Progenitor cell of endocrine pancreas (in vitro differentiated cells): ENCODE results near the gene NELL1. TPM values are rescaled to one million over a fixed set of nuclear protein-coding genes. Genes with fewer than 3 reads are reported as not detected.

Experiments
- DNase-seq: peaks from one replicate; pipeline ENCODE4 v3.0.0; 2021; ENCODE audit warnings: low spot score; ENCODE audit not compliant: unreplicated experiment
- H3K27ac Mint-ChIP-seq: 2 replicates; pipeline ENCODE4 v1.8.0; 2021; ENCODE audit warnings: mild to moderate bottlenecking, moderate library complexity, mixed read lengths
- H3K27me3 Mint-ChIP-seq: 2 replicates; pipeline ENCODE4 v1.8.0; 2021; ENCODE audit warnings: mixed read lengths
- H3K36me3 Mint-ChIP-seq: 2 replicates; pipeline ENCODE4 v1.8.0; 2022; ENCODE audit warnings: mixed read lengths; ENCODE audit not compliant: insufficient read depth
- H3K4me1 Mint-ChIP-seq: 2 replicates; pipeline ENCODE4 v1.8.0; 2021; ENCODE audit warnings: low read depth, mixed read lengths
- H3K4me3 Mint-ChIP-seq: 2 replicates; pipeline ENCODE4 v1.8.0; 2021; ENCODE audit warnings: low read depth, mild to moderate bottlenecking, moderate library complexity, mixed read lengths
- H3K9me3 Mint-ChIP-seq: 2 replicates; pipeline ENCODE4 v1.8.0; 2021; ENCODE audit warnings: low read depth, mixed read lengths
- total RNA-seq: library from RNA; stranded (reverse); gene quantifications from 2 replicates; pipeline ENCODE4 v1.2.1, GENCODE V29; 2021
- TF ChIP-seq, protein P1 (sequence below): fragments of 200-600 bp; sonication (generic); IDR thresholded peaks from one replicate; pipeline ENCODE4 v1.5.0; 2021; ENCODE audit warnings: antibody characterized with exemption, mild to moderate bottlenecking; ENCODE audit not compliant: unreplicated experiment

The NELL1 gene
- total RNA-seq, 1 donor from 2014 or later = 2.2 TPM

DNA sequence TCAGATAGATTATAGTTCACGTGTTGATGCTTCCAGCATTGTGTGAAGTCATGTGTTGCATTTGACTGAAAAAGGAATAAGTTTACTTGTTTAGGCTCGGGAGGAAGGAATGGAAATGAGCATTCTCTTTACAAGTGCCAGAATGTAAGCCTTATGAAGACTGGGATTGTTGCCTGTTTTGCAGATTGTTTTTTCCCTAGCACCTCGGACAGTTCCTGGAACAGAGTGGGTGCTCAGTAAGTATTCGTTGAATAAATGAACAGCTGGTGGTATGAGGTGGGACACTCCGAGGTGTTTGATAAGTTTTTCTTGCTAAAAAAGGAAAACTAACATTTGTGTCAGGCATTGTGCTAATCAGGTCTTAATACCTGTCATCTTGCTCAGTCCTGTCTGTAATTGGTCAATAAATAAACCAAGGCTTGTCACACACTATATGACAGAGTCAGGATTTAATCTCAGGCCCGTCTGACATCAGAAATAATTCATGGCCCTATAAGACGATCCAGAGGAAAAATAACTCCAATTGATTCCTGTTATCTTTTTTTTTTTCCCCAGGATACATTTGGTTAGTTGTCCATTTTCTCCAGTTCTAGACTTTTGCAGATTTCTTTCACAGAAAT, 304.7 kb downstream of the NELL1 start:
- H3K4me3 Mint-ChIP-seq = no peak overlapping the region
- DNase-seq = no peak
- H3K27ac Mint-ChIP-seq = no peak overlapping the region
- TF ChIP-seq, protein P1, sequence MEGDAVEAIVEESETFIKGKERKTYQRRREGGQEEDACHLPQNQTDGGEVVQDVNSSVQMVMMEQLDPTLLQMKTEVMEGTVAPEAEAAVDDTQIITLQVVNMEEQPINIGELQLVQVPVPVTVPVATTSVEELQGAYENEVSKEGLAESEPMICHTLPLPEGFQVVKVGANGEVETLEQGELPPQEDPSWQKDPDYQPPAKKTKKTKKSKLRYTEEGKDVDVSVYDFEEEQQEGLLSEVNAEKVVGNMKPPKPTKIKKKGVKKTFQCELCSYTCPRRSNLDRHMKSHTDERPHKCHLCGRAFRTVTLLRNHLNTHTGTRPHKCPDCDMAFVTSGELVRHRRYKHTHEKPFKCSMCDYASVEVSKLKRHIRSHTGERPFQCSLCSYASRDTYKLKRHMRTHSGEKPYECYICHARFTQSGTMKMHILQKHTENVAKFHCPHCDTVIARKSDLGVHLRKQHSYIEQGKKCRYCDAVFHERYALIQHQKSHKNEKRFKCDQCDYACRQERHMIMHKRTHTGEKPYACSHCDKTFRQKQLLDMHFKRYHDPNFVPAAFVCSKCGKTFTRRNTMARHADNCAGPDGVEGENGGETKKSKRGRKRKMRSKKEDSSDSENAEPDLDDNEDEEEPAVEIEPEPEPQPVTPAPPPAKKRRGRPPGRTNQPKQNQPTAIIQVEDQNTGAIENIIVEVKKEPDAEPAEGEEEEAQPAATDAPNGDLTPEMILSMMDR = no peak
- peaks cover 4% of the 10 kb centered on the region for H3K27me3 Mint-ChIP-seq
- H3K9me3 Mint-ChIP-seq = no peaks in the 10 kb centered on the region
- H3K4me1 Mint-ChIP-seq = no peaks in the 10 kb centered on the region
- H3K36me3 Mint-ChIP-seq = no peaks in the 10 kb centered on the region

DNA sequence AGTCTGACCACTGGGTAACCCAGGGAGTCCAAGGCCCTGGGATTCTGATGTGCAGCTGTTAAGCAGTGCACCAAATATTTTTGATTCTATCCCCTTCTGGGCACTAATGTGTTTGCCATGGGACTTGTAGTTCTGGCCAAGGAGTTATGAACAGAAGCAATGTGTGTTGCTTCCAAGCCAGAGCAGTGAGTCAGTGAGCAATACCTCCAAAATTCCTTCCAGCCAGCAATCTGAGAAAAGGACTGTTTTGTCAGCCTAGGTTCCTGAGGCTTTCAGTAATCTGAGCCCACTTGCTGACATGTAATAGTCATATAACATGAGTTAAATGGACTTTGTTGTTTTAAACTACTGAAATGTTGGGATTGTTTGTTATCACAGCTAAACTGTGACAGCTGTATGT, 311.4 kb downstream of the NELL1 start:
- Mint-ChIP-seq H3K9me3 (no peaks in the 10 kb centered on the region), H3K4me3 (no peak overlapping the region), H3K36me3 (no peaks in the 10 kb centered on the region), H3K4me1 (no peaks in the 10 kb centered on the region), H3K27ac (no peak overlapping the region), H3K27me3 (no peaks in the 10 kb centered on the region)
- no peak for DNase-seq
- TF ChIP-seq, protein P1 = no peak

DNA sequence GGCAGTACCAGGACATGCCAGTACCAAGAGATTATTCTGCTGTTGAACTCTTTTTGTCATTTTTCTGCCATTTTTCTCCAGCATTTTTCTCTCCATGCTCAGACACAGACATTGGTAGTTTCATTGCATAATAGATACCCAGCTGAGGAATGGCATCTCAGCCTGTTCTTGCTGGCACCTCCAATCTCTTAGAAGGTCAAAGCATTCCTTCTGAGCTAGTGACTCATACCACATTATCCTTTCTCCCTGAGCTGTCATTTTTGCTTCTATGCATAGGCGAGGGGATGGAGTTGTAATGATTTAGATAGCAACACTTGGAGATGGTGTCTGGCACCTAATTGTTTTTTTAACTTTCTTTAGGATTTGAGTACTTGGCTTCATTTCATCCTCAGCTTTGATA, 321.1 kb downstream of the NELL1 start:
- Mint-ChIP-seq H3K36me3 (no peaks in the 10 kb centered on the region), H3K4me1 (no peaks in the 10 kb centered on the region), H3K4me3 (no peak overlapping the region), H3K27ac (no peak overlapping the region), H3K27me3 (no peaks in the 10 kb centered on the region), H3K9me3 (no peaks in the 10 kb centered on the region)
- no peak for DNase-seq
- TF ChIP-seq, protein P1 = no peak

DNA sequence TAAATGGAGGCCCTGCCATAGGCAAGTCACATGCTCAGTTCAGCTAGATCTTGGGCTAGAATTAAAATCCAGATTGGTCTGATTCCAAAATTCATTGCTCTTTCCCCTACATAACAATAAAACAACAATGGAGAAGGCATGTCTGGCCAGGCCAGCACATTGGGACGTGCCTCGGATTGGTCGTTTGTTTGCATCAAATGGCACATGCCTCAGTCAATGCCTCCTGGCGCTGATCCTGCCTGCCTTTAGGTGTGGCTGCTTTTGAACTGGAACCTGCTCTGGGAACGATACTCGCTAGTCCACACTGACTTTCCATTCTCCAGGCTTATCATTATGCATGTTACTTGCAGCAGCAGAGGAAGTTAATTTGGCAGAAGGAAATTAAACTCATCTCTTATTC, 322.1 kb downstream of the NELL1 start:
- H3K9me3 Mint-ChIP-seq = no peaks in the 10 kb centered on the region
- TF ChIP-seq, protein P1 = no peak
- no peaks in the 10 kb centered on the region for H3K36me3 Mint-ChIP-seq
- no peak overlapping the region for H3K27ac Mint-ChIP-seq
- DNase-seq = no peak
- no peaks in the 10 kb centered on the region for H3K4me1 Mint-ChIP-seq
- H3K4me3 Mint-ChIP-seq = no peak overlapping the region
- H3K27me3 Mint-ChIP-seq = no peaks in the 10 kb centered on the region

DNA sequence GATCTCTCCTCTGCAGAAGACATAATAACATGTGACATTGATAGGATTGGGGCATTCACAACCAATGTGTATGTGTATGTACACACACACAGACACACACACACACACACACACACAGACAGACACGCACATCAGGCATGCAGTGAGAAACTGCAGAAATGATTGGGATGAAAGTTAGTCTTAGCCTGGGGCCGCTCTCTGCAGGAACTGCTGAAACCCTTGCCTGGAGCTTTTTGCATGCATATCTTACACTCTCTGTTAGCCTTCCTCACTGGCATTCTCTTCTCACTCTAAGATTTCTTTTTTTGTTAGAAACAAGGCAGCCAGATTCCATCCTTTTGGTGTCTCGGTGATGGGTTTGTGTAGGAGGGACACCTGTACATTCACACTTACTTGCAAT, 337.9 kb downstream of the NELL1 start:
- Mint-ChIP-seq H3K36me3 (peaks cover 1% of the 10 kb centered on the region), H3K9me3 (peaks cover 3% of the 10 kb centered on the region), H3K27me3 (no peaks in the 10 kb centered on the region), H3K27ac (no peak overlapping the region), H3K4me3 (no peak overlapping the region), H3K4me1 (no peaks in the 10 kb centered on the region)
- TF ChIP-seq, protein P1 = no peak
- no peak for DNase-seq
